DND-41 (cell line): ENCODE data around the gene TTC28.
A peak's percentile ranks its signal among the peaks of the same experiment; 100 is the strongest.

ENCODE experiments used
- ATAC-seq: fragments of 200-7000 bp; cut with Tn5 transposase; 3 replicates; pipeline ENCODE4 v1.9.1; 2021; ENCODE audit warnings: low read depth; ENCODE audit not compliant: insufficient read depth
- DNase-seq: peaks from one replicate; pipeline ENCODE4 v3.0.0-alpha.2; 2020
- H2AFZ ChIP-seq: 2 replicates; pipeline ENCODE4 v1.6.0; 2012; ENCODE audit warnings: low read depth, low read length
- H3K27ac ChIP-seq: 2 replicates; pipeline ENCODE4 v1.5.1; 2012; ENCODE audit warnings: low read length, inconsistent platforms
- H3K27me3 ChIP-seq: fragments of 200-600 bp; sonication (generic); 2 replicates; pipeline ENCODE4 v1.6.0; 2012; ENCODE audit warnings: low read length, mild to moderate bottlenecking, inconsistent platforms; ENCODE audit not compliant: insufficient read depth, poor library complexity
- H3K36me3 ChIP-seq: 2 replicates; pipeline ENCODE4 v1.5.1; 2012; ENCODE audit warnings: low read length, inconsistent platforms; ENCODE audit not compliant: insufficient read depth
- H3K4me1 ChIP-seq: 2 replicates; pipeline ENCODE4 v1.5.1; 2012; ENCODE audit warnings: mild to moderate bottlenecking, low read length; ENCODE audit not compliant: insufficient read depth
- H3K4me2 ChIP-seq: 2 replicates; pipeline ENCODE4 v1.6.0; 2012; ENCODE audit warnings: mild to moderate bottlenecking, moderate library complexity, low read length, inconsistent platforms; ENCODE audit not compliant: insufficient read depth
- H3K4me3 ChIP-seq, 2 experiments: fragments of 200-600 bp in 1 of 2; shearing (Covaris generic) in 1 of 2; 2 replicates each; pipeline ENCODE4 v1.5.1; 2012 to 2016; ENCODE audit warnings: inconsistent platforms in 2 of 2, low read length in 2 of 2, mild to moderate bottlenecking in 2 of 2, low read depth in 1 of 2, moderate library complexity in 1 of 2
- H3K79me2 ChIP-seq: 2 replicates; pipeline ENCODE4 v1.6.0; 2012; ENCODE audit warnings: low read length, inconsistent platforms; ENCODE audit not compliant: insufficient read depth
- H3K9ac ChIP-seq: 2 replicates; pipeline ENCODE4 v1.6.0; 2012; ENCODE audit warnings: low read depth, mild to moderate bottlenecking, inconsistent platforms, low read length, moderate library complexity
- H3K9me3 ChIP-seq: 2 replicates; pipeline ENCODE4 v1.5.1; 2012; ENCODE audit warnings: low read length, moderate library complexity, mild to moderate bottlenecking, inconsistent platforms; ENCODE audit not compliant: insufficient read depth, severe bottlenecking
- H4K20me1 ChIP-seq: 2 replicates; pipeline ENCODE4 v1.6.0; 2012; ENCODE audit warnings: low read length; ENCODE audit not compliant: insufficient read depth
- CTCF ChIP-seq: IDR thresholded peaks from 2 replicates; pipeline ENCODE4 v1.5.1; 2012; ENCODE audit warnings: borderline replicate concordance, low read length, moderate library complexity, mild to moderate bottlenecking; ENCODE audit not compliant: poor library complexity, severe bottlenecking; ENCODE audit errors: extremely low read depth
- EZH2 ChIP-seq: IDR thresholded peaks from 3 replicates; pipeline ENCODE4 v1.6.1; 2012; ENCODE audit warnings: borderline replicate concordance, low read depth, mild to moderate bottlenecking, moderate library complexity, low read length, inconsistent platforms; ENCODE audit not compliant: severe bottlenecking

TTC28 gene

GRCh38 chr22:28058036-28058435 lies 621.6 kb downstream of the TTC28 start:
- Histone ChIP-seq H3K27me3 (no peaks in the 10 kb centered on the region), H3K4me1 (peaks cover 8% of the 10 kb centered on the region), H3K9ac (no peak overlapping the region), H2AFZ (no peak overlapping the region), H3K4me3 (no peak overlapping the region), H4K20me1 (no peaks in the 10 kb centered on the region), H3K4me2 (no peak overlapping the region), H3K9me3 (peaks cover 12% of the 10 kb centered on the region), H3K27ac (no peak overlapping the region; the same call in 1 of the 2 replicates), H3K36me3 (peaks cover 12% of the 10 kb centered on the region), H3K79me2 (no peaks in the 10 kb centered on the region; the same call in 1 of the 2 replicates)
- ATAC-seq (no peak), DNase-seq (no peak)
- TF ChIP-seq CTCF (no peak), EZH2 (no peak)

- TF ChIP-seq CTCF (no peak), EZH2 (no peak)
Observed at GRCh38 chr22:28054819-28055208, 624.8 kb downstream of the TTC28 start.

GRCh38 chr22:28053896-28054818 lies 625.5 kb downstream of the TTC28 start:
- DNase-seq (no peak), ATAC-seq (no peak)
- Histone ChIP-seq H2AFZ (no peak overlapping the region), H3K4me2 (no peak overlapping the region), H3K79me2 (no peaks in the 10 kb centered on the region; the same call in 1 of the 2 replicates), H3K36me3 (peaks cover 13% of the 10 kb centered on the region), H4K20me1 (no peaks in the 10 kb centered on the region), H3K27ac (peak overlapping the region; percentile 49; the same call in 1 of the 2 replicates), H3K27me3 (no peaks in the 10 kb centered on the region), H3K4me3 (no peak overlapping the region), H3K4me1 (no peaks in the 10 kb centered on the region), H3K9ac (no peak overlapping the region), H3K9me3 (no peaks in the 10 kb centered on the region)
- TF ChIP-seq CTCF (no peak), EZH2 (no peak)

More at GRCh38 chr22:28054819-28055208, 624.8 kb downstream of the TTC28 start:
- Histone ChIP-seq H2AFZ (no peak overlapping the region), H3K27ac (no peak overlapping the region), H3K9ac (no peak overlapping the region), H3K36me3 (peaks cover 9% of the 10 kb centered on the region), H3K4me2 (no peak overlapping the region), H3K4me1 (no peaks in the 10 kb centered on the region), H4K20me1 (no peaks in the 10 kb centered on the region), H3K9me3 (no peaks in the 10 kb centered on the region), H3K4me3 (no peak overlapping the region), H3K79me2 (no peaks in the 10 kb centered on the region; the same call in 1 of the 2 replicates), H3K27me3 (no peaks in the 10 kb centered on the region)
- DNase-seq (no peak), ATAC-seq (no peak)
